Fibroblast of lung (primary cell): ENCODE measurements around the gene ACACB. TPM values are rescaled to one million over a fixed set of nuclear protein-coding genes. Genes with fewer than 3 reads are reported as not detected.

ENCODE experiments used
- DNase-seq, 2 donors: peaks; one replicate each; pipeline versions ENCODE4 v3.0.0 to v3.0.0-alpha.2; 2010; ENCODE audit warnings: low read depth in 2 of 2
- H2AFZ ChIP-seq: 2 replicates; pipeline ENCODE4 v1.5.1; 2012; ENCODE audit warnings: low read length, control low read depth, inconsistent platforms
- H3K27ac ChIP-seq: 2 replicates; pipeline ENCODE4 v1.5.1; 2011; ENCODE audit warnings: low read length, control low read depth; ENCODE audit not compliant: insufficient read depth
- H3K27me3 ChIP-seq: 2 replicates; pipeline ENCODE4 v1.5.1; 2011; ENCODE audit warnings: mild to moderate bottlenecking, low read length; ENCODE audit not compliant: control insufficient read depth, insufficient read depth
- H3K36me3 ChIP-seq: 2 replicates; pipeline ENCODE4 v1.5.1; 2011; ENCODE audit warnings: low read length; ENCODE audit not compliant: control insufficient read depth, insufficient read depth
- H3K4me1 ChIP-seq: 2 replicates; pipeline ENCODE4 v1.5.1; 2011; ENCODE audit warnings: low read length; ENCODE audit not compliant: control insufficient read depth, insufficient read depth; ENCODE audit errors: extremely low read depth
- H3K4me2 ChIP-seq: 2 replicates; pipeline ENCODE4 v1.5.1; 2011; ENCODE audit warnings: low read length, control low read depth; ENCODE audit not compliant: insufficient read depth; ENCODE audit errors: extremely low read depth
- H3K4me3 ChIP-seq, 4 experiments: fragments of 200-600 bp in 1 of 4; sonication (generic) in 1 of 4; replicated peaks in 1 of 4; 2 replicates each; pipeline ENCODE4 v1.5.1; 2011 to 2016; ENCODE audit warnings: low read length in 4 of 4, low read depth in 3 of 4, mild to moderate bottlenecking in 3 of 4, control low read depth in 2 of 4, inconsistent platforms in 1 of 4, mixed read lengths in 1 of 4; ENCODE audit not compliant: insufficient read depth in 1 of 4; ENCODE audit errors: control extremely low read depth in 1 of 4
- H3K79me2 ChIP-seq: 2 replicates; pipeline ENCODE4 v1.5.1; 2012; ENCODE audit warnings: mild to moderate bottlenecking, low read length, inconsistent platforms; ENCODE audit not compliant: control insufficient read depth, insufficient read depth
- H3K9ac ChIP-seq: 2 replicates; pipeline ENCODE4 v1.5.1; 2011; ENCODE audit warnings: mild to moderate bottlenecking, low read length, control low read depth; ENCODE audit not compliant: insufficient read depth
- H3K9me3 ChIP-seq: 2 replicates; pipeline ENCODE4 v1.5.1; 2012; ENCODE audit warnings: low read depth, low read length; ENCODE audit not compliant: control insufficient read depth, insufficient read depth
- H4K20me1 ChIP-seq: 2 replicates; pipeline ENCODE4 v1.5.1; 2011; ENCODE audit warnings: low read length; ENCODE audit not compliant: control insufficient read depth, insufficient read depth; ENCODE audit errors: extremely low read depth
- CTCF ChIP-seq, 2 donors: IDR thresholded peaks in 1 of 2; conservative IDR thresholded peaks in 1 of 2; 1 replicate in 1 of 2; 2 replicates in 1 of 2; pipeline ENCODE4 v1.5.1; 2011 to 2012; ENCODE audit warnings: low read length in 2 of 2, control low read depth in 1 of 2, inconsistent platforms in 1 of 2, low read depth in 1 of 2, mild to moderate bottlenecking in 1 of 2
- EZH2 ChIP-seq: IDR thresholded peaks from 2 replicates; pipeline ENCODE4 v1.5.1; 2012; ENCODE audit warnings: low read length, control low read depth, mild to moderate bottlenecking; ENCODE audit errors: missing control alignments
- polyA plus RNA-seq, 2 donors: library from polyadenylated mRNA; depleted of rRNA in 1 of 2; stranded (reverse) in 1 of 2; unstranded in 1 of 2; fragments of >200 nt; gene quantifications; 2 replicates each; pipeline ENCODE4 v1.2.1, GENCODE V29; 2011 to 2012; ENCODE audit warnings: missing spikeins in 1 of 2
- total RNA-seq: library from RNA; depleted of rRNA; stranded (reverse); fragments of >200 nt; gene quantifications from 2 replicates; pipeline ENCODE4 v1.2.1, GENCODE V29; 2014

Gene ACACB
- total and polyA plus RNA-seq, 2 donors (not counting 1 experiment from before 2014, with no cell fraction given): 1.5 to 9.1 TPM

GRCh38 chr12:109259545-109259895, 143.1 kb downstream of the ACACB start:
- Histone ChIP-seq H3K4me2 (no peak overlapping the region), H3K4me1 (no peaks in the 10 kb centered on the region), H3K27me3 (no peaks in the 10 kb centered on the region), H3K9ac (no peak overlapping the region), H3K4me3 (no peak overlapping the region), H3K79me2 (no peaks in the 10 kb centered on the region), H4K20me1 (no peaks in the 10 kb centered on the region), H2AFZ (no peak overlapping the region), H3K9me3 (no peaks in the 10 kb centered on the region), H3K36me3 (no peaks in the 10 kb centered on the region), H3K27ac (no peak overlapping the region)
- TF ChIP-seq EZH2 (no peak), CTCF (conservative IDR thresholded peaks at IDR 0.05 in 1 of 2, IDR thresholded peaks at IDR 0.05 in 1 of 2; ENCODE audit: low read depth in 1 of 2, low read length in 2 of 2) (no peak)
- no peak for DNase-seq

GRCh38 chr12:109261087-109261486, 144.7 kb downstream of the ACACB start:
- DNase-seq: no peak
- Histone ChIP-seq H3K4me3 (no peak overlapping the region), H3K9me3 (no peaks in the 10 kb centered on the region), H2AFZ (no peak overlapping the region), H3K9ac (no peak overlapping the region), H3K4me1 (no peaks in the 10 kb centered on the region), H3K79me2 (no peaks in the 10 kb centered on the region), H3K27ac (no peak overlapping the region), H3K4me2 (no peak overlapping the region), H3K27me3 (no peaks in the 10 kb centered on the region), H3K36me3 (no peaks in the 10 kb centered on the region), H4K20me1 (no peaks in the 10 kb centered on the region)
- TF ChIP-seq EZH2 (no peak), CTCF (conservative IDR thresholded peaks at IDR 0.05 in 1 of 2, IDR thresholded peaks at IDR 0.05 in 1 of 2; ENCODE audit: low read depth in 1 of 2, low read length in 2 of 2) (no peak)

GRCh38 chr12:109261939-109262338, 145.6 kb downstream of the ACACB start:
- Histone ChIP-seq H3K27me3 (no peaks in the 10 kb centered on the region), H3K9me3 (no peaks in the 10 kb centered on the region), H3K4me2 (no peak overlapping the region), H3K4me1 (no peaks in the 10 kb centered on the region), H3K9ac (no peak overlapping the region), H3K36me3 (no peaks in the 10 kb centered on the region), H3K4me3 (no peak overlapping the region), H3K27ac (no peak overlapping the region), H2AFZ (no peak overlapping the region), H3K79me2 (no peaks in the 10 kb centered on the region), H4K20me1 (no peaks in the 10 kb centered on the region)
- no peak for DNase-seq
- TF ChIP-seq EZH2: no peak
- no peak for TF ChIP-seq CTCF (conservative IDR thresholded peaks at IDR 0.05 in 1 of 2, IDR thresholded peaks at IDR 0.05 in 1 of 2; ENCODE audit: low read depth in 1 of 2, low read length in 2 of 2)
